Occipital lobe (tissue), 2 donors: ENCODE measurements around the gene LCK. TPM values are rescaled to one million over a fixed set of nuclear protein-coding genes. Genes with fewer than 3 reads are reported as not detected.

ENCODE experiments used
- DNase-seq: peaks from one replicate; lab custom pipeline; 2025; lab: John Stamatoyannopoulos, UW
- total RNA-seq: library from RNA; depleted of rRNA; stranded (reverse); fragments of >200 nt; gene quantifications from one replicate; pipeline ENCODE4 v1.2.3, GENCODE V29; 2014

The LCK gene
- not detected for total RNA-seq

GRCh38 chr1:32250893-32251716 is at the start of gene LCK:
Gene LCK, plus strand, starts transcription at chr1:32251265. Its CDS starts 23,065 bp downstream, at chr1:32274330.
- DNase-seq: no peak

- no peak for DNase-seq
Measured at GRCh38 chr1:32204943-32205361, 46.1 kb upstream of the LCK start.

GRCh38 chr1:32205401-32206370 is 45.4 kb upstream of the LCK start, which contains the start of gene IQCC:
Gene IQCC, plus strand, starts transcription at chr1:32205671. Its CDS starts 11 bp downstream, at chr1:32205682.
- peak; percentile 81 for DNase-seq

GRCh38 chr1:32208469-32208868 is 42.6 kb upstream of the LCK start:
- DNase-seq: no peak

GRCh38 chr1:32208891-32209328 is 42.2 kb upstream of the LCK start, which contains the start of gene DCDC2B:
Gene DCDC2B, plus strand, starts transcription at chr1:32209089. Its CDS starts 5 bp downstream, at chr1:32209094.
- DNase-seq: no peak

- peak; percentile 15 for DNase-seq
Measured at GRCh38 chr1:32215629-32216480, 35.2 kb upstream of the LCK start.

GRCh38 chr1:32216566-32216965 is 34.5 kb upstream of the LCK start:
- no peak for DNase-seq

GRCh38 chr1:32219022-32219421 is 32.0 kb upstream of the LCK start:
- no peak for DNase-seq

GRCh38 chr1:32220746-32221580 is 30.1 kb upstream of the LCK start:
- no peak for DNase-seq

GRCh38 chr1:32221581-32221979 is 29.5 kb upstream of the LCK start:
- no peak for DNase-seq

- peak; percentile 90 for DNase-seq
Measured at GRCh38 chr1:32221980-32222755, 28.9 kb upstream of the LCK start, which contains the start of the genes EIF3I and TMEM234. Gene EIF3I, plus strand, starts transcription at chr1:32222407. Its CDS starts 35 bp downstream, at chr1:32222442. Gene TMEM234, minus strand, starts transcription at chr1:32222353. Its CDS starts 31 bp downstream, at chr1:32222322.

- DNase-seq: no peak
Measured at GRCh38 chr1:32223683-32224082, 27.4 kb upstream of the LCK start.

- DNase-seq: no peak
Measured at GRCh38 chr1:32224285-32224684, 26.8 kb upstream of the LCK start.

GRCh38 chr1:32228771-32229170 is 22.3 kb upstream of the LCK start:
- DNase-seq: no peak

- DNase-seq: no peak
Measured at GRCh38 chr1:32231843-32232432, 19.1 kb upstream of the LCK start.

GRCh38 chr1:32232558-32233304 is 18.3 kb upstream of the LCK start:
- no peak for DNase-seq

GRCh38 chr1:32234792-32235191 is 16.3 kb upstream of the LCK start:
- DNase-seq: no peak

- DNase-seq: no peak
Measured at GRCh38 chr1:32239337-32239736, 11.7 kb upstream of the LCK start.
